ENCODE results near the gene LRRC42.

LRRC42 gene

GRCh38 chr1:54011316-54012007, 65.3 kb downstream of the LRRC42 start:
- Histone ChIP-seq H3K27ac (no peak overlapping the region), H3K4me3 (ENCODE audit: low read depth, low read length) (no peak overlapping the region), H3K27me3 (replicated peaks) (peaks cover 6% of the 10 kb centered on the region), H3K36me3 (replicated peaks) (no peaks in the 10 kb centered on the region)
- in situ Hi-C loops (cut with HindIII; ENCODE audit: low pct_ligation_motif_present, low sequenced_read_pairs), result no loop called here
- DNase-seq, result no peak
- TF ChIP-seq CTCF (IDR thresholded peaks at IDR 0.05; ENCODE audit: low read depth, low read length, missing control alignments), result no peak

- no peak for TF ChIP-seq CTCF (IDR thresholded peaks at IDR 0.05; ENCODE audit: low read depth, low read length, missing control alignments)
- no peaks in the 10 kb centered on the region for H3K36me3 ChIP-seq (replicated peaks)
- in situ Hi-C loops (cut with HindIII; ENCODE audit: low pct_ligation_motif_present, low sequenced_read_pairs), result no loop called here
- no peak for DNase-seq
- peaks cover 6% of the 10 kb centered on the region for H3K27me3 ChIP-seq (replicated peaks)
- no peak overlapping the region for H3K27ac ChIP-seq
- H3K4me3 ChIP-seq (ENCODE audit: low read depth, low read length), result no peak overlapping the region
Observed at GRCh38 chr1:54012008-54012325, 65.8 kb downstream of the LRRC42 start.

GRCh38 chr1:54012863-54013262, 66.7 kb downstream of the LRRC42 start:
- no peaks in the 10 kb centered on the region for H3K36me3 ChIP-seq (replicated peaks)
- no peak overlapping the region for H3K4me3 ChIP-seq (ENCODE audit: low read depth, low read length)
- H3K27ac ChIP-seq, result no peak overlapping the region
- in situ Hi-C loops (cut with HindIII; ENCODE audit: low pct_ligation_motif_present, low sequenced_read_pairs), result no loop called here
- no peak for TF ChIP-seq CTCF (IDR thresholded peaks at IDR 0.05; ENCODE audit: low read depth, low read length, missing control alignments)
- H3K27me3 ChIP-seq (replicated peaks), result peaks cover 8% of the 10 kb centered on the region
- DNase-seq, result no peak

- peaks cover 11% of the 10 kb centered on the region for H3K27me3 ChIP-seq (replicated peaks)
- no peak for TF ChIP-seq CTCF (IDR thresholded peaks at IDR 0.05; ENCODE audit: low read depth, low read length, missing control alignments)
- no peak overlapping the region for H3K4me3 ChIP-seq (ENCODE audit: low read depth, low read length)
- DNase-seq, result no peak
- H3K27ac ChIP-seq, result no peak overlapping the region
- in situ Hi-C loops (cut with HindIII; ENCODE audit: low pct_ligation_motif_present, low sequenced_read_pairs), result no loop called here
- no peaks in the 10 kb centered on the region for H3K36me3 ChIP-seq (replicated peaks)
Observed at GRCh38 chr1:54013393-54014008, 67.4 kb downstream of the LRRC42 start.

GRCh38 chr1:54014009-54014629, 68.0 kb downstream of the LRRC42 start:
- H3K36me3 ChIP-seq (replicated peaks), result no peaks in the 10 kb centered on the region
- DNase-seq, result no peak
- H3K27me3 ChIP-seq (replicated peaks), result peaks cover 9% of the 10 kb centered on the region
- in situ Hi-C loops (cut with HindIII; ENCODE audit: low pct_ligation_motif_present, low sequenced_read_pairs), result no loop called here
- no peak for TF ChIP-seq CTCF (IDR thresholded peaks at IDR 0.05; ENCODE audit: low read depth, low read length, missing control alignments)
- no peak overlapping the region for H3K27ac ChIP-seq
- H3K4me3 ChIP-seq (ENCODE audit: low read depth, low read length), result no peak overlapping the region

Measured in brain microvascular endothelial cell (primary cell).